Measurements from ENCODE around the gene DEFB129.
"Not testable (repeated sequence)": the region's sequence is repeated elsewhere in the genome, so short reads cannot be mapped to it uniquely, and the experiment has no call there.

The DEFB129 gene

GRCh38 chr20:253447-253846 lies 26.4 kb downstream of the DEFB129 start:
- DNase-seq (ENCODE audit: low spot score), result not testable (repeated sequence)

GRCh38 chr20:257419-257818 lies 30.4 kb downstream of the DEFB129 start, which contains the start of gene DEFB132:
TSS of gene DEFB132 (plus strand) at chr20:257724. CDS start at chr20:257779, 55 bp downstream.
- DNase-seq (ENCODE audit: low spot score), result no peak

- DNase-seq (ENCODE audit: low spot score), result no peak
These were observed 31.3 kb downstream of the DEFB129 start for GRCh38 chr20:258269-258858.

- DNase-seq (ENCODE audit: low spot score), result no peak
These were observed 31.9 kb downstream of the DEFB129 start for GRCh38 chr20:258963-259362.

- DNase-seq (ENCODE audit: low spot score), result no peak
These were observed 32.9 kb downstream of the DEFB129 start for GRCh38 chr20:259981-260380.

GRCh38 chr20:263701-264100 lies 36.6 kb downstream of the DEFB129 start:
- DNase-seq (ENCODE audit: low spot score), result no peak

- DNase-seq (ENCODE audit: low spot score), result peak; percentile 84
These were observed 39.8 kb downstream of the DEFB129 start for GRCh38 chr20:266596-267562.

GRCh38 chr20:270517-270916 lies 43.5 kb downstream of the DEFB129 start:
- DNase-seq (ENCODE audit: low spot score), result no peak

- DNase-seq (ENCODE audit: low spot score), result no peak
These were observed 44.0 kb downstream of the DEFB129 start for GRCh38 chr20:271069-271468.

GRCh38 chr20:271528-271927 lies 44.5 kb downstream of the DEFB129 start:
- DNase-seq (ENCODE audit: low spot score), result no peak

GRCh38 chr20:272718-273117 lies 45.7 kb downstream of the DEFB129 start:
- no peak for DNase-seq (ENCODE audit: low spot score)

- DNase-seq (ENCODE audit: low spot score), result no peak
These were observed 46.8 kb downstream of the DEFB129 start for GRCh38 chr20:273884-274283.

- no peak for DNase-seq (ENCODE audit: low spot score)
These were observed 48.7 kb downstream of the DEFB129 start for GRCh38 chr20:275791-276190.

GRCh38 chr20:276620-277495 lies 49.8 kb downstream of the DEFB129 start:
- no peak for DNase-seq (ENCODE audit: low spot score)

GRCh38 chr20:277496-277781 lies 50.4 kb downstream of the DEFB129 start:
- DNase-seq (ENCODE audit: low spot score), result no peak

- no peak for DNase-seq (ENCODE audit: low spot score)
These were observed 51.1 kb downstream of the DEFB129 start for GRCh38 chr20:278181-278580.

GRCh38 chr20:278607-279571 lies 51.8 kb downstream of the DEFB129 start:
- DNase-seq (ENCODE audit: low spot score), result no peak

Measured in COLO829 (cell line).